Fibroblast of pulmonary artery (primary cell): ENCODE measurements around the gene TGFBR2.

ENCODE experiments used
- DNase-seq: peaks from one replicate; pipeline ENCODE4 v3.0.0-alpha.2; 2010; ENCODE audit warnings: low read depth
- H3K4me3 ChIP-seq: replicated peaks from 2 replicates; pipeline ENCODE4 v1.5.1; 2011; ENCODE audit warnings: low read depth, mild to moderate bottlenecking, control low read depth, low read length, moderate library complexity
- CTCF ChIP-seq: IDR thresholded peaks from 2 replicates; pipeline ENCODE4 v1.5.1; 2011; ENCODE audit warnings: mild to moderate bottlenecking, control low read depth, low read length, inconsistent platforms; ENCODE audit errors: missing control alignments

Gene TGFBR2

GRCh38 chr3:30691249-30691880 lies 85.0 kb downstream of the TGFBR2 start:
- H3K4me3 ChIP-seq: no peak overlapping the region
- DNase-seq: no peak
- no peak for TF ChIP-seq CTCF

- no peak overlapping the region for H3K4me3 ChIP-seq
- no peak for TF ChIP-seq CTCF
- DNase-seq: no peak
These were observed 85.5 kb downstream of the TGFBR2 start for GRCh38 chr3:30691944-30692343.

- TF ChIP-seq CTCF: no peak
- no peak overlapping the region for H3K4me3 ChIP-seq
These were observed 86.2 kb downstream of the TGFBR2 start for GRCh38 chr3:30692498-30693130.

GRCh38 chr3:30693470-30694120 lies 87.2 kb downstream of the TGFBR2 start:
- DNase-seq: peak; percentile 85
- peak; percentile 77 for TF ChIP-seq CTCF
- no peak overlapping the region for H3K4me3 ChIP-seq

More at GRCh38 chr3:30692498-30693130, 86.2 kb downstream of the TGFBR2 start:
- no peak for DNase-seq

GRCh38 chr3:30694148-30694547 lies 87.7 kb downstream of the TGFBR2 start:
- DNase-seq: no peak
- TF ChIP-seq CTCF: no peak
- H3K4me3 ChIP-seq: no peak overlapping the region

GRCh38 chr3:30694668-30695067 lies 88.3 kb downstream of the TGFBR2 start:
- DNase-seq: no peak
- no peak for TF ChIP-seq CTCF
- no peak overlapping the region for H3K4me3 ChIP-seq
